ENCODE results near the gene PIEZO2. TPM values are rescaled to one million over a fixed set of nuclear protein-coding genes. Genes with fewer than 3 reads are reported as not detected.

Gene PIEZO2
- total RNA-seq, 2 donors from 2014 or later, result not detected

GRCh38 chr18:10723496-10723895 lies 425.9 kb downstream of the PIEZO2 start:
- no peaks in the 10 kb centered on the region for H3K36me3 Mint-ChIP-seq (ENCODE audit: insufficient read depth in 2 of 2)

GRCh38 chr18:10718809-10719208 lies 430.6 kb downstream of the PIEZO2 start:
- no peaks in the 10 kb centered on the region for H3K9me3 Mint-ChIP-seq
- H3K4me1 Mint-ChIP-seq (ENCODE audit: low read depth), result no peaks in the 10 kb centered on the region
- no peak overlapping the region for H3K27ac Mint-ChIP-seq
- no peak for ATAC-seq (replicated peaks in 1 of 2)
- H3K27me3 Mint-ChIP-seq (ENCODE audit: low read depth), result peaks cover 10% of the 10 kb centered on the region
- H3K36me3 Mint-ChIP-seq (ENCODE audit: insufficient read depth in 2 of 2), result no peaks in the 10 kb centered on the region
- no peak for DNase-seq
- H3K4me3 Mint-ChIP-seq, result no peak overlapping the region

More at GRCh38 chr18:10723496-10723895, 425.9 kb downstream of the PIEZO2 start:
- DNase-seq (no peak), ATAC-seq (replicated peaks in 1 of 2) (no peak)
- no peak overlapping the region for H3K4me3 Mint-ChIP-seq
- no peak overlapping the region for H3K27ac Mint-ChIP-seq
- no peaks in the 10 kb centered on the region for H3K9me3 Mint-ChIP-seq
- H3K27me3 Mint-ChIP-seq (ENCODE audit: low read depth), result peaks cover 16% of the 10 kb centered on the region
- peaks cover 4% of the 10 kb centered on the region for H3K4me1 Mint-ChIP-seq (ENCODE audit: low read depth)

GRCh38 chr18:10715791-10716190 lies 433.6 kb downstream of the PIEZO2 start:
- Mint-ChIP-seq H3K4me1 (ENCODE audit: low read depth) (no peaks in the 10 kb centered on the region), H3K27ac (no peak overlapping the region), H3K4me3 (no peak overlapping the region), H3K27me3 (ENCODE audit: low read depth) (peaks cover 10% of the 10 kb centered on the region), H3K9me3 (no peaks in the 10 kb centered on the region), H3K36me3 (ENCODE audit: insufficient read depth in 2 of 2) (no peaks in the 10 kb centered on the region)
- DNase-seq, result no peak
- no peak for ATAC-seq (replicated peaks in 1 of 2)

- H3K4me3 Mint-ChIP-seq, result no peak overlapping the region
These were observed 436.0 kb downstream of the PIEZO2 start for GRCh38 chr18:10713409-10713808.

GRCh38 chr18:10707294-10707693 lies 442.1 kb downstream of the PIEZO2 start:
- Mint-ChIP-seq H3K4me1 (ENCODE audit: low read depth) (no peaks in the 10 kb centered on the region), H3K27ac (no peak overlapping the region), H3K27me3 (ENCODE audit: low read depth) (no peaks in the 10 kb centered on the region), H3K36me3 (ENCODE audit: insufficient read depth in 2 of 2) (no peaks in the 10 kb centered on the region), H3K9me3 (no peaks in the 10 kb centered on the region), H3K4me3 (no peak overlapping the region)
- ATAC-seq (replicated peaks in 1 of 2) (no peak), DNase-seq (no peak)

More at GRCh38 chr18:10713409-10713808, 436.0 kb downstream of the PIEZO2 start:
- no peaks in the 10 kb centered on the region for H3K9me3 Mint-ChIP-seq
- H3K36me3 Mint-ChIP-seq (ENCODE audit: insufficient read depth in 2 of 2), result no peaks in the 10 kb centered on the region
- no peaks in the 10 kb centered on the region for H3K4me1 Mint-ChIP-seq (ENCODE audit: low read depth)
- H3K27ac Mint-ChIP-seq, result no peak overlapping the region
- ATAC-seq (replicated peaks in 1 of 2), result no peak
- no peak for DNase-seq
- peaks cover 10% of the 10 kb centered on the region for H3K27me3 Mint-ChIP-seq (ENCODE audit: low read depth)

- Mint-ChIP-seq H3K9me3 (no peaks in the 10 kb centered on the region), H3K27me3 (ENCODE audit: low read depth) (no peaks in the 10 kb centered on the region), H3K4me3 (no peak overlapping the region), H3K36me3 (ENCODE audit: insufficient read depth in 2 of 2) (no peaks in the 10 kb centered on the region), H3K4me1 (ENCODE audit: low read depth) (no peaks in the 10 kb centered on the region), H3K27ac (no peak overlapping the region)
- DNase-seq (no peak), ATAC-seq (replicated peaks in 1 of 2) (no peak)
These were observed 443.6 kb downstream of the PIEZO2 start for GRCh38 chr18:10705786-10706185.

GRCh38 chr18:10705291-10705690 lies 444.1 kb downstream of the PIEZO2 start:
- no peaks in the 10 kb centered on the region for H3K27me3 Mint-ChIP-seq (ENCODE audit: low read depth)
- H3K36me3 Mint-ChIP-seq (ENCODE audit: insufficient read depth in 2 of 2), result no peaks in the 10 kb centered on the region
- no peak overlapping the region for H3K27ac Mint-ChIP-seq
- no peak for ATAC-seq (replicated peaks in 1 of 2)
- H3K4me1 Mint-ChIP-seq (ENCODE audit: low read depth), result no peaks in the 10 kb centered on the region
- DNase-seq, result no peak
- H3K4me3 Mint-ChIP-seq, result no peak overlapping the region
- no peaks in the 10 kb centered on the region for H3K9me3 Mint-ChIP-seq

- H3K4me3 Mint-ChIP-seq, result no peak overlapping the region
- no peaks in the 10 kb centered on the region for H3K9me3 Mint-ChIP-seq
- H3K27me3 Mint-ChIP-seq (ENCODE audit: low read depth), result no peaks in the 10 kb centered on the region
- no peaks in the 10 kb centered on the region for H3K36me3 Mint-ChIP-seq (ENCODE audit: insufficient read depth in 2 of 2)
- no peak overlapping the region for H3K27ac Mint-ChIP-seq
- ATAC-seq (replicated peaks in 1 of 2) (no peak), DNase-seq (no peak)
- no peaks in the 10 kb centered on the region for H3K4me1 Mint-ChIP-seq (ENCODE audit: low read depth)
These were observed 447.2 kb downstream of the PIEZO2 start for GRCh38 chr18:10702206-10702605.

GRCh38 chr18:10690366-10690765 lies 459.0 kb downstream of the PIEZO2 start:
- no peaks in the 10 kb centered on the region for H3K9me3 Mint-ChIP-seq
- H3K4me3 Mint-ChIP-seq, result no peak overlapping the region
- peaks cover 11% of the 10 kb centered on the region for H3K27me3 Mint-ChIP-seq (ENCODE audit: low read depth)
- no peaks in the 10 kb centered on the region for H3K4me1 Mint-ChIP-seq (ENCODE audit: low read depth)
- DNase-seq, result no peak
- H3K27ac Mint-ChIP-seq, result no peak overlapping the region
- no peak for ATAC-seq (replicated peaks in 1 of 2)
- H3K36me3 Mint-ChIP-seq (ENCODE audit: insufficient read depth in 2 of 2), result no peaks in the 10 kb centered on the region

GRCh38 chr18:10690035-10690329 lies 459.4 kb downstream of the PIEZO2 start:
- Mint-ChIP-seq H3K4me3 (no peak overlapping the region), H3K36me3 (ENCODE audit: insufficient read depth in 2 of 2) (no peaks in the 10 kb centered on the region), H3K27me3 (ENCODE audit: low read depth) (peaks cover 11% of the 10 kb centered on the region), H3K9me3 (no peaks in the 10 kb centered on the region), H3K4me1 (ENCODE audit: low read depth) (no peaks in the 10 kb centered on the region), H3K27ac (no peak overlapping the region)
- no peak for DNase-seq
- ATAC-seq (replicated peaks in 1 of 2), result no peak

- H3K36me3 Mint-ChIP-seq (ENCODE audit: insufficient read depth in 2 of 2), result no peaks in the 10 kb centered on the region
- no peak overlapping the region for H3K27ac Mint-ChIP-seq
- H3K4me3 Mint-ChIP-seq, result no peak overlapping the region
- DNase-seq, result no peak
- H3K27me3 Mint-ChIP-seq (ENCODE audit: low read depth), result peaks cover 11% of the 10 kb centered on the region
- H3K9me3 Mint-ChIP-seq, result no peaks in the 10 kb centered on the region
- H3K4me1 Mint-ChIP-seq (ENCODE audit: low read depth), result no peaks in the 10 kb centered on the region
- ATAC-seq (replicated peaks in 1 of 2), result no peak
These were observed 459.9 kb downstream of the PIEZO2 start for GRCh38 chr18:10689236-10690034.

- no peak for ATAC-seq (replicated peaks in 1 of 2)
- Mint-ChIP-seq H3K27ac (no peak overlapping the region), H3K9me3 (no peaks in the 10 kb centered on the region), H3K4me1 (ENCODE audit: low read depth) (no peaks in the 10 kb centered on the region), H3K4me3 (no peak overlapping the region), H3K27me3 (ENCODE audit: low read depth) (peaks cover 11% of the 10 kb centered on the region), H3K36me3 (ENCODE audit: insufficient read depth in 2 of 2) (no peaks in the 10 kb centered on the region)
- no peak for DNase-seq
These were observed 460.6 kb downstream of the PIEZO2 start for GRCh38 chr18:10688766-10689165.

GRCh38 chr18:10687161-10687925 lies 462.0 kb downstream of the PIEZO2 start:
- no peaks in the 10 kb centered on the region for H3K36me3 Mint-ChIP-seq (ENCODE audit: insufficient read depth in 2 of 2)

More at GRCh38 chr18:10687161-10687925, 462.0 kb downstream of the PIEZO2 start:
- Mint-ChIP-seq H3K27me3 (ENCODE audit: low read depth) (peaks cover under 1% of the 10 kb centered on the region), H3K4me3 (no peak overlapping the region), H3K27ac (no peak overlapping the region), H3K9me3 (no peaks in the 10 kb centered on the region), H3K4me1 (ENCODE audit: low read depth) (no peaks in the 10 kb centered on the region)
- ATAC-seq (replicated peaks in 1 of 2), result no peak
- no peak for DNase-seq
